Measurements from ENCODE around the gene C1QTNF9. TPM values are rescaled to one million over a fixed set of nuclear protein-coding genes. Genes with fewer than 3 reads are reported as not detected.

C1QTNF9 gene
- total RNA-seq, 1 donor from 2014 or later: not detected

Other genes starting within 250 kb of the C1QTNF9 start
- 42.3 and 45.8 TPM in 2 replicates for gene SPATA13, start 148.9 kb upstream of the C1QTNF9 start, total RNA-seq
- 34.7 and 36.3 TPM in 2 replicates for gene PARP4, start 203.2 kb downstream of the C1QTNF9 start, total RNA-seq